HK-2 (cell line): ENCODE measurements around the gene CCNQ.

ENCODE experiments used
- DNase-seq: peaks from one replicate; pipeline ENCODE4 v3.0.0-alpha.2; 2018; ENCODE audit not compliant: unreplicated experiment

The CCNQ gene

DNA sequence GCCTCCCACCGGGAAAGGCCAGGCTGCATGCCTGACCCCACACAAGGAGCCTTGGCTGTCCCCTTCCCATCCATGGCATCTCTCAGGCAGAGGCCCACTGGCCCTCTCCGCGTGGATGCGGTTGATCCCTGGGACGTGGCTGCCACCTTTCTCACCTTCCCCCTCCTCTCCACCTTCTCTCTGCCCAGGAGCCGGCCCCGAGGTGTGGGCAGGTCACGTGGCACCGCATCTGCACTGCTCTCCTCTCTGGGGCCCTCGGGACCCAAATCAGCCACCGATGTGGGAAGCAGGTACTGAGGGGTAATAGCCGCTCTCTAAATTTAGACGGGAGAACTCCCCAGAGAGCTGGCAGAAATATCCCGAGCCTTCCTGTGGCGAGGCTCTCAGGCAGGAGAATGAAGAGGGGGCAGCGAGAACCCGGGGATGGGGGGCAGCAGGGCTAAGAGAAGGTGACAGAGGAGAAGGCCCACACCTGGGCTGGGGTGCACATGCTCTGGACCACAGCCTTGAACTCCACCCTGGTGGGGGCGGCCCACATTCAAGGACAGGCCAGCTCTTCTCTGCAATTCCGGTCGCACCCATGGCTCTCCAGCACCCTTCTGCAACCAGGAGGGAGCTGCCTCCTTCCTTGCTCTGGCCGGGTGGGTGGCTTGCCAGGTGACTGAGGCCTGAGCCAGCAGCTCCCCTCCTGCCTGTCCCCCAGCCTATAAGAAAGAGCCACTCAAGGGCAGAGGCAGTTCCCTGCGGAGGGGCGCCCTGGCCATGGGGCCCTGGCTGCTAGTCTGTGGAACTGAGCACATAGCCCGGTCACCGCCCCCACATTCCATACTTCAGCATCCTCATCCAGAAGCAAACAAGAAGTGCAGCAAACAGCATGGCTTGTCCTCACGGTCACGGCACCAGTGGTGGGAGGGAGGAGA lies 38.4 kb upstream of the CCNQ start:
- no peak for DNase-seq

GRCh38 chrX:153636716-153637115 lies 37.8 kb upstream of the CCNQ start:
- DNase-seq = no peak

DNA sequence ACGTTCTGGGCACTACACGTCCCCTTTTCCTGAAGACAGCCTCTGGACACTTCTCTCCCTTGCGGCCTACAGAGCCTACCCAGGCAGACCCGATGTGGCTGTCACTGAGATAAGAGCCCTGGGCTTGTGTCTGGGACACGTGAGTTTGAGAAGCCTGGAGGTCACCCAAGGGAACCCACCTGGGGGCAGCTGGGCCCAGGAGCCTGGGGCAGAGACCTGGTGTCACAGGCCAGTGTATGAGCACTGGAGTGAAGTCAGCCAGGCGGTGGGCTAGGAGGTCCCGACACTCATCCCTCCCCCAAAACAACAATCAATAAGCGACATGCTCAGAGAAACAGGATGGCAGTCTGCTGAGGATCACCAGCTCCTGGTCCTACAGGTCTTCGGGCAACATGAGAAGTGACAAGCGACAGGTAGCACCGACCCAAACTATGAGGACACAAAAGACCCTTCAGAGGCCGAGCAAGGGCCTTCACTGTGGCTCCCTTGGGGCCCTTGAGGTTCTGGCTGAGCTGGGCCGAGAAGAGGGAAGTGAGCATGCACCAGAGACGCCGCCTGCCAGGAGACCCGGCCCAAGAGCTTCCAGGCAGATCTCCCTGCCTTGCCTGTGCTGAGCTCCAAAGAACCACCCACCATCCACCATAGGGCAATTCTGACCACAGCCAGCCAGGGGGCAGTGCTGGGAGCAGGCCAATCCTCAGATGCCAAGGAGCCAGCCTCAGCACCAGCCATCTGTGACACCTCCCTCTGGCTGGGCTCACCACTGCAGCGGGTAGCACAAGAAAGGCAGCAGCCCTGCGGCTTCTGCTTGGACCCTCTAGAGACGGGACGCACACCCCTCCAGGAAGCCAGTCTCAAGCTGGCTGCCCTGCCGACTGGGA lies 37.1 kb upstream of the CCNQ start:
- peak; percentile 53 for DNase-seq

DNA sequence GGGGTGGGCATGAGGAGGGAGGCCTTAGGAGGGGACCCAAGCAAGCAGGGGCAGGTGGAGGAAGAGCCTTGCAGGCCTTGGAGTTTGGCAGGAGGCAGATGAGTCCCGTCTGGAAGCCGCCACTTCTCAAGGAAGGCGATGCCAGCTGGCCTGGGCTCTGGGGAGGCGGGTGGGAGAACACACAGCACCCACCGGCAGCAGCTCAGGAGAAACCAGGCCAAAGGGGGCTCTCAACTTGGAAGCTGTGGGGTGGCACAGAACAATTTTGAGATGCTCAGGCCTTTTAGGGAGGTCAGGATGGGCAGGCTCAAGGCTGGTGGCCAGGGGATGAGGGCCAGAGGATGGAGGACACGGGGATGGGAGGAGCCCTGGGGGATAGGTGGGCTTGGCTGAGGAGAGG lies 36.4 kb upstream of the CCNQ start:
- no peak for DNase-seq

DNA sequence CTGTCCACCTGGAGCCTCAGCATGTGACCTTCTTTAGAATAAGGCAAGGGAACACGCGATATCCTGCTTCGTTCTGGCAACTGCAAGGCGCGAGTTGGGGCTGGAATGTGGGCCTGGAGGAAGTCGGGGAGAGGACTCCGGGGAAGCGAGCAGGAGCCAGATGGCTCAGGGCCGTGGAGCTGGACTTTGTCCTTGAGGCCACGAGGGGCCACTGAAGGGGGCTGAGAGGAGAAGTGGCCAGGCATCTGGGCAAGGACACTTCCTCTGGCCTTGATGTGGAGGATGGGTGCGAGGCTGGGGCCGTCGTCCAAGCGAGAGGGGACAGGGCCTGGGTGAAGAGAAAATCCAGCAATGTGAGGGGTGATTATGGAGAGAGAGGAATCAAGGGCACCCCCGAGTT lies 35.9 kb upstream of the CCNQ start:
- DNase-seq = no peak

DNA sequence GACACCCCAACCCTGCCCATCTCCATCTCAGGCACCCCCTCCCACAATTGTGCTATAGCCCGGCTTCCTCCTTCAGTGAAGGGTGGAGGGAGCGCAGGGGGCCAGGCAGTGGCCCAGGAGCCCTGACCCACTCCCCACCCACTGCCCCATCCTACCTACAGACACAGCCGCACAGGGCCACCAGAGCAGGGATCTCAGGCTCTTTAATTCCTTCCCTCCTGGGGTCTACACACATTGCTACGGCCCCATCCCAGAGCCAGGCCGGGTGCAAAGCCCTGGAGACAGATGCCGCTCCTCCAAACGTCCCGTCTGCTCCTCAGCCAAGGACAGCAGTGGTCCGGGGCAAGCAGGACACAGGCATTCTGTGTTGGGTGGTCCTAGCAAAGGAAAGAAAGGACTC lies 35.3 kb upstream of the CCNQ start:
- no peak for DNase-seq

GRCh38 chrX:153633607-153634180 lies 34.8 kb upstream of the CCNQ start:
- no peak for DNase-seq

DNA sequence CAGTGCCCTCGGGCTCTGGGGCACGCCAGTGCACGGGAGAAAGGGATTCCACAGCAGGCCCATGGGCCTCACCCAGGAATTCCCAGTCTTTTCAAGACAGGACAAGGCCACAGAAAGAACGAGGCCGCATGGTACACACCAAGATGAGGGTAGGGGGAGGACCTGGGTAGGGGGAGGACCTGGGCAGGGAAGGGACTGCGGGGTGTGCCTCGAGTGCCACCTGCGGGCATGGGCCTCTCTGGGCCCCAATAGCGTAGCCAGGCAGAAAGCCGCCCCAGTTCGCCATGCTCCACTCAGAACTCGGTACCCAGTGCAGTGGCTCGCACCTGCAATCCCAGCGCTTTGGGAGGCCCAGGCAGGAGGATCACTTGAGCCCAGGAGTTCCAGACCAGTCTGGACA lies 34.1 kb upstream of the CCNQ start:
- no peak for DNase-seq

- no peak for DNase-seq
Measured at GRCh38 chrX:153632595-153632946, 33.6 kb upstream of the CCNQ start.

- no peak for DNase-seq
Measured at GRCh38 chrX:153631907-153632594, 33.1 kb upstream of the CCNQ start.

- no peak for DNase-seq
Measured at GRCh38 chrX:153631346-153631745, 32.4 kb upstream of the CCNQ start.

- DNase-seq = no peak
Measured at GRCh38 chrX:153628665-153629064, 29.7 kb upstream of the CCNQ start.

GRCh38 chrX:153628129-153628528 lies 29.2 kb upstream of the CCNQ start:
- DNase-seq = no peak

GRCh38 chrX:153627675-153628111 lies 28.8 kb upstream of the CCNQ start:
- DNase-seq = no peak

DNA sequence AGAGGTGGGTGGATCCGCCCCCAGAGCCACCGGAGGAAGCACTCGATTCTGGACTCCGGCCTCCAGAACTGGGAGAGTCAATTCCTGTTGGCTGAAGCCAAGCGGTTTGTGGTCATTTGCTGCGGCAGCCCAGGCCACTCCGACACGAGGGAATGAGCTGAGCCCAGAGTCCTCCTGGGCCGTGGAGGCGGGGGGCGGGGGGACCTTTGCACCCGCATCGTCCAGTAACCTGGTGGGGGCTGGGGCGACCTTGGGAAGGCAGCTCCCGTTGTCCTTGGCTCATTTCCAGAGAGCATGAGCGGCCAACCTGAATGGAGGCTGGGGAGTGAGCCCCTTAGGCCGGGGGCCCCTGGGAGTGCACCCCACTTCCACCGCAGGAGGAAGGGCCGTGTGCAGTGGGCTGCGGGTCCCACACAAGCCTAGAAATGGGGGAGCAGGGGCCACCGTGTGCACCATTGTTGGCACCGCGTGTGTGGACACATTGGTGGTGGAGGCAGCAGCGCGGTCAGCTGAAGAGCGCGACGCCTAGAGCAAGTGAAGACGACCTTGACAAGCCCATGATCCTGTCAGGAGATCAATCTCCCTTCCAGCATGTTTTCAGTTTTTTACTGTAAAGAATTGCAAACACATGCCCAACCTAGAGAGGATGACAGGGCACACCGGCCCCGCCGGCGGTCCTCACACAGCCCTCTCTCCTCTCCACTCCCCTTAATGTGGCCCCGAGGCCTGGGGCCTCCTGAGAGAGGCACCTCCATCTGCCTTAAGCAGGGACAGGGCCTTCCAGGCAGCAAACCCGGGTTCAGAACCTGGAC lies 28.1 kb upstream of the CCNQ start:
- DNase-seq = no peak

DNA sequence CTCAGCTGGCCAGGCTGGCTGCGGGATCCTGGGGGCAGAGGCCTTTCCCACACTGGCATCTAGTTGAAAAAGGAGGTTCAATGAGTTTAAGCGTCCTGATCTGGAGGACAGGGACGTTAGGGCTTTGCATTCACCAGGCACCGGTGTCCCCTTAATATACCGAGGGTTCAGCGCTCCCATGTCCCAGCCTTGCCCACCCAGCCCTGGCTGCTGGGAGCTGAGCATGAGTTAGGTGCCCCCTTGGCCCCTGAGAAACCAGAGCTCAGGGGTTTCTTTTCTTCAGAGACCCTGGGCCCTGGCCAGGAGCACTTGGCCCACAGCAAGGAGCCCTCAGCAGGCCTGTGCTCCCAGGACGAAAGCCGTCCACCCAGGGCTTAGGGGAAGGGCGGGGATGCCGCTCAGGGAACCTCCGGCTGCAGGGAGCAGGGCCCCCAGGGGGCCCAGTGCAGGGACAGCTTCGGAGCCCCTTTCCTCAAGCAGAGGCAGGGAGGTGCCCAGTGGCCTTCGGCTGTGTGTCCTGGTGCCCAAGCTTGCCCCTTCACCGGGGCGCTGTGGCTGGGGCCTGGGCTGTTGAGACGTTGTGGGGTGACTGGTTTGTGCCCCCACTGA lies 27.2 kb upstream of the CCNQ start:
- no peak for DNase-seq

GRCh38 chrX:153625271-153626024 lies 26.5 kb upstream of the CCNQ start:
- no peak for DNase-seq

- no peak for DNase-seq
Measured at GRCh38 chrX:153624196-153625091, 25.5 kb upstream of the CCNQ start.
